HL-60 (cell line): ENCODE data around the gene SOST.

Experiments used
- CTCF ChIP-seq: IDR thresholded peaks from one replicate; pipeline ENCODE4 v1.5.1; 2011; ENCODE audit warnings: low read length, control low read depth, inconsistent platforms; ENCODE audit not compliant: insufficient read depth
- GABPA ChIP-seq: IDR thresholded peaks from 2 replicates; pipeline ENCODE4 v1.6.1; 2012; ENCODE audit warnings: low read depth
- POLR2AphosphoS5 ChIP-seq: IDR thresholded peaks from 2 replicates; pipeline ENCODE4 v1.6.1; 2012; ENCODE audit warnings: low read depth
- REST ChIP-seq: IDR thresholded peaks from 2 replicates; pipeline ENCODE4 v1.6.1; 2012; ENCODE audit warnings: low read depth; ENCODE audit not compliant: insufficient replicate concordance

- TF ChIP-seq CTCF = no peak
- no peak for TF ChIP-seq POLR2AphosphoS5
- TF ChIP-seq REST = no peak
- no peak for TF ChIP-seq GABPA
Observed at GRCh38 chr17:43717913-43718312, 40.7 kb downstream of the SOST start.
